Suprapubic skin (tissue), 3 donors: Measurements from ENCODE around the gene KRTAP5-5.

ENCODE experiments used
- CTCF ChIP-seq, 2 donors: fragments of 200-600 bp in 1 of 2; fragments of 450-650 bp in 1 of 2; sonication (generic) in 1 of 2; IDR thresholded peaks; one replicate each; pipeline ENCODE4 v1.5.1; 2016 to 2019; ENCODE audit warnings: antibody characterized with exemption in 2 of 2, mild to moderate bottlenecking in 1 of 2, moderate library complexity in 1 of 2
- POLR2A ChIP-seq, 2 donors: fragments of 450-650 bp; IDR thresholded peaks; one replicate each; pipeline ENCODE4 v1.6.1; 2017; ENCODE audit warnings: antibody characterized with exemption in 2 of 2, mild to moderate bottlenecking in 2 of 2, moderate library complexity in 2 of 2

GRCh38 chr11:1675536-1676228, 46.1 kb downstream of the KRTAP5-5 start:
- TF ChIP-seq CTCF (IDR thresholded peaks at IDR 0.05), result no peak
- TF ChIP-seq POLR2A (IDR thresholded peaks at IDR 0.05), result no peak
